Erythroblast (primary cell): ENCODE measurements around the gene HSPA8.

ENCODE experiments used
- GATA1 ChIP-seq: IDR thresholded peaks from 2 replicates; pipeline ENCODE4 v1.6.1; 2011; ENCODE audit warnings: low read depth, mild to moderate bottlenecking, control low read depth, low read length, moderate library complexity
- POLR2A ChIP-seq: IDR thresholded peaks from 2 replicates; pipeline ENCODE4 v1.6.1; 2011; ENCODE audit warnings: mild to moderate bottlenecking, low read length

- TF ChIP-seq POLR2A = no peak
- TF ChIP-seq GATA1 = no peak
Measured at GRCh38 chr11:123103326-123103980, 41.5 kb upstream of the HSPA8 start.
